ENCODE data around the gene SHFL. TPM values are rescaled to one million over a fixed set of nuclear protein-coding genes. Genes with fewer than 3 reads are reported as not detected.

The SHFL gene
- total RNA-seq, 1 experiment from 2014 or later: 21.1 TPM

DNA sequence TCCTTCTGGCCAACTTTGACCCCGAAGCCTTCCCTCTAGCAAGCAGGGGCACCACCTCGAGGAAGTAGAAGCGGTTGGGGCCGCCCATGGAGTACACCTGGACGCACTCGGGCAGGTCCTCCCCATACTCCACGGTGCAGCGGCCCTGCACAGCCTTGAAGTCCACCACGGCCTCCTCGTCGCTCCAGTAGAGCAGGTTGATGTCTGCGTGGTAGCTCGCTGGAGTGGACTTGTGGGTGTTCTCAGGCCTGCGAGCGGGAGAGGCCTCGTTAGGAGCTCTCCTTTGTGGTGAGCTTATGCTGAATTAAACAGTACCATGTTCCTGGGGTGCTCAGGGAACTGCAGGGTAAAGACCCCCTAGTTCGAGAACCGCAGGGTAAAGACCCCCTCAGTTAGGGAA, 55.9 kb downstream of the SHFL start:
- no peaks in the 10 kb centered on the region for H4K20me1 ChIP-seq (ENCODE audit: control insufficient read depth, insufficient read depth, insufficient read length)
- H3K27ac ChIP-seq (ENCODE audit: insufficient read length, low read depth, low read length): no peak overlapping the region
- H3K23me2 ChIP-seq (ENCODE audit: insufficient read length, low read depth, low read length, poor library complexity, severe bottlenecking): no peaks in the 10 kb centered on the region
- H2AFZ ChIP-seq (ENCODE audit: low read length): no peak overlapping the region
- H3K18ac ChIP-seq (ENCODE audit: insufficient read length, low read depth, low read length): no peak overlapping the region
- H3K23ac ChIP-seq (ENCODE audit: insufficient read length, low read depth, low read length): no peak overlapping the region
- H2BK5ac ChIP-seq (ENCODE audit: insufficient read length, low read length): no peak overlapping the region
- H3K9ac ChIP-seq (ENCODE audit: extremely low read depth, insufficient read length, low read length): no peak overlapping the region
- no peak overlapping the region for H4K5ac ChIP-seq (ENCODE audit: insufficient read length, low read depth, low read length)
- H4K8ac ChIP-seq (replicated peaks; ENCODE audit: insufficient read length, low read depth, low read length): no peak overlapping the region
- H3K27me3 ChIP-seq (ENCODE audit: insufficient read depth, low read length): no peaks in the 10 kb centered on the region
- WGBS (ENCODE audit: extremely low coverage, insufficient read length, low lambda C conversion rate): no CpG with 5 or more reads among the region's 18 CpGs
- H3K4me2 ChIP-seq (ENCODE audit: insufficient read depth, insufficient read length, low read length): no peak overlapping the region
- H3K4ac ChIP-seq (ENCODE audit: low read depth, low read length): no peak overlapping the region
- H3K79me2 ChIP-seq (ENCODE audit: insufficient read depth, low read length): 0 out of 2 replicates have a peak, but pooled peaks cover 2% of the 10 kb centered on the region
- no peak overlapping the region for H2BK120ac ChIP-seq (ENCODE audit: low read depth, low read length, poor library complexity, severe bottlenecking)
- no peaks in the 10 kb centered on the region for H3K4me1 Mint-ChIP-seq
- H3K56ac ChIP-seq (ENCODE audit: insufficient read length, low read depth, low read length): no peak overlapping the region
- DNase-seq: no peak
- TF ChIP-seq, protein P1, sequence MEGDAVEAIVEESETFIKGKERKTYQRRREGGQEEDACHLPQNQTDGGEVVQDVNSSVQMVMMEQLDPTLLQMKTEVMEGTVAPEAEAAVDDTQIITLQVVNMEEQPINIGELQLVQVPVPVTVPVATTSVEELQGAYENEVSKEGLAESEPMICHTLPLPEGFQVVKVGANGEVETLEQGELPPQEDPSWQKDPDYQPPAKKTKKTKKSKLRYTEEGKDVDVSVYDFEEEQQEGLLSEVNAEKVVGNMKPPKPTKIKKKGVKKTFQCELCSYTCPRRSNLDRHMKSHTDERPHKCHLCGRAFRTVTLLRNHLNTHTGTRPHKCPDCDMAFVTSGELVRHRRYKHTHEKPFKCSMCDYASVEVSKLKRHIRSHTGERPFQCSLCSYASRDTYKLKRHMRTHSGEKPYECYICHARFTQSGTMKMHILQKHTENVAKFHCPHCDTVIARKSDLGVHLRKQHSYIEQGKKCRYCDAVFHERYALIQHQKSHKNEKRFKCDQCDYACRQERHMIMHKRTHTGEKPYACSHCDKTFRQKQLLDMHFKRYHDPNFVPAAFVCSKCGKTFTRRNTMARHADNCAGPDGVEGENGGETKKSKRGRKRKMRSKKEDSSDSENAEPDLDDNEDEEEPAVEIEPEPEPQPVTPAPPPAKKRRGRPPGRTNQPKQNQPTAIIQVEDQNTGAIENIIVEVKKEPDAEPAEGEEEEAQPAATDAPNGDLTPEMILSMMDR (conservative IDR thresholded peaks at IDR 0.05): no peak
- no peak overlapping the region for H2BK12ac ChIP-seq (ENCODE audit: insufficient read length, low read depth, low read length)
- peaks cover 51 to 100% (median 89%) of the 10 kb centered on the region in 3 experiments; a peak in 6 of 7 replicates for H3K36me3 Mint-ChIP-seq (ENCODE audit: insufficient read depth in 1 of 3, low read depth in 3 of 3)
- H4K91ac ChIP-seq (ENCODE audit: insufficient read length, low read depth, low read length): no peak overlapping the region
- H3K9me3 Mint-ChIP-seq: no peaks in the 10 kb centered on the region
- H3K27ac Mint-ChIP-seq: no peak overlapping the region
- H3K14ac ChIP-seq (ENCODE audit: insufficient read depth, low read length): no peak overlapping the region
- H3K9me3 ChIP-seq (ENCODE audit: control insufficient read depth, low read depth, low read length): no peaks in the 10 kb centered on the region
- no peaks in the 10 kb centered on the region; the same call in 1 of the 2 replicates for H3K27me3 Mint-ChIP-seq (ENCODE audit: low read depth)
- H3K4me3 Mint-ChIP-seq: no peak overlapping the region
- no peak overlapping the region for H2AK5ac ChIP-seq (ENCODE audit: insufficient read length, low read length)
- H3K4me1 ChIP-seq (ENCODE audit: insufficient read depth, low read length): no peaks in the 10 kb centered on the region
- no peak overlapping the region for H3T11ph ChIP-seq (ENCODE audit: low read length)
- no peak overlapping the region for H2BK20ac ChIP-seq (ENCODE audit: low read depth, low read length, poor library complexity, severe bottlenecking)
- H2BK15ac ChIP-seq (ENCODE audit: low read depth, low read length): no peak overlapping the region
- H3K79me1 ChIP-seq (ENCODE audit: insufficient read depth, low read depth, low read length, poor library complexity, severe bottlenecking): no peaks in the 10 kb centered on the region

Small RNA genes lying within 50 kb of the gene (microRNA-seq; reads per million reads assigned to microRNA genes)
- gene MIR5589 (ENCODE audit: borderline microRNAs expressed): not detected

Other genes with a start within 250 kb of the SHFL start
- gene OLFM2, start 149.8 kb upstream of the SHFL start, total RNA-seq (2021): 75.6 and 76.5 TPM in 2 replicates
- 0.70 and 0.72 TPM in 2 replicates for gene COL5A3, start 75.8 kb upstream of the SHFL start, total RNA-seq (2021)
- gene RDH8, start 72.8 kb upstream of the SHFL start, total RNA-seq (2021): 0.13 TPM in 1 of 2 replicates, not detected in the other
- gene ANGPTL6, start 16.4 kb downstream of the SHFL start, total RNA-seq (2021): 0.18 and 0.26 TPM in 2 replicates
- 150 and 157 TPM in 2 replicates for gene PPAN, start 20.0 kb downstream of the SHFL start, total RNA-seq (2021)
- gene P2RY11, start 25.4 kb downstream of the SHFL start, total RNA-seq (2021): 60.6 and 63.7 TPM in 2 replicates
- gene EIF3G, start 33.6 kb downstream of the SHFL start, total RNA-seq (2021): 290 and 296 TPM in 2 replicates
- 206 and 227 TPM in 2 replicates for gene DNMT1, start 108.6 kb downstream of the SHFL start, total RNA-seq (2021)
- gene S1PR2, start 145.0 kb downstream of the SHFL start, total RNA-seq (2021): 11.5 and 12.8 TPM in 2 replicates
- gene MRPL4, start 165.9 kb downstream of the SHFL start, total RNA-seq (2021): 96.7 and 99.3 TPM in 2 replicates
- gene ICAM1, start 184.8 kb downstream of the SHFL start, total RNA-seq (2021): 2.1 and 2.3 TPM in 2 replicates
- 1.1 TPM in 2 replicates for gene ICAM4, start 200.6 kb downstream of the SHFL start, total RNA-seq (2021)
- gene ICAM5, start 203.6 kb downstream of the SHFL start, total RNA-seq (2021): 1.4 and 1.6 TPM in 2 replicates
- 6.9 and 7.0 TPM in 2 replicates for gene ZGLP1, start 223.5 kb downstream of the SHFL start, total RNA-seq (2021)
- gene FDX2, start 229.7 kb downstream of the SHFL start, total RNA-seq (2021): 26.8 and 27.7 TPM in 2 replicates
- 74.7 and 75.2 TPM in 2 replicates for gene RAVER1, start 247.2 kb downstream of the SHFL start, total RNA-seq (2021)

Data from H9 (cell line).